ENCODE results near the gene CLCA4. TPM values are rescaled to one million over a fixed set of nuclear protein-coding genes. Genes with fewer than 3 reads are reported as not detected.
A peak's percentile ranks its signal among the peaks of the same experiment; 100 is the strongest.

The CLCA4 gene
- total RNA-seq, 1 experiment from 2014 or later: not detected

DNA sequence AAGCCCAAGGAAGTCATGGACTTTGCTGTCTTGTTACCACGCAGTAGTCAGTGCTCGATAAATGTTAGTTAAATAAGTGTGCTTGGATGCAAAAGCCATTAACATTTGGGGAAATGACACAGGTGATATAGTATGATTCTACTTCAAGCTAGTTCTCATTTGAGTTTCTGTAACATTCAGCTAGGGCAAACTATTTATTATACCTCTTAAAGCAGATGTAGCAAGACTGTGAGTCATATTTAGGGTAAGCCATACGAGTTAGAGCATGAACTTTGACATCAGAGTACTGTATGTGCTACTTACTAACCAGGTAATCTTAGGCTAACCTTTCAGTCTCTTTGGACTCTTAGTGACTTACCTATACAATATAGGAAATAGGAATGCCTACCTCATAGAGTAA lies 21.0 kb downstream of the CLCA4 start:
- no peak overlapping the region for H2AFZ ChIP-seq (ENCODE audit: low read length)
- H3F3A ChIP-seq (ENCODE audit: low read length, unreplicated experiment): no peaks in the 10 kb centered on the region
- H3K36me3 ChIP-seq (ENCODE audit: low read depth, low read length): no peaks in the 10 kb centered on the region
- H4K20me1 ChIP-seq (ENCODE audit: low read length): no peaks in the 10 kb centered on the region
- peaks cover 64% of the 10 kb centered on the region for H3K27me3 ChIP-seq (ENCODE audit: low read length)
- intact Hi-C loops (cut with micrococcal nuclease): no loop called here
- TF ChIP-seq, protein P1, sequence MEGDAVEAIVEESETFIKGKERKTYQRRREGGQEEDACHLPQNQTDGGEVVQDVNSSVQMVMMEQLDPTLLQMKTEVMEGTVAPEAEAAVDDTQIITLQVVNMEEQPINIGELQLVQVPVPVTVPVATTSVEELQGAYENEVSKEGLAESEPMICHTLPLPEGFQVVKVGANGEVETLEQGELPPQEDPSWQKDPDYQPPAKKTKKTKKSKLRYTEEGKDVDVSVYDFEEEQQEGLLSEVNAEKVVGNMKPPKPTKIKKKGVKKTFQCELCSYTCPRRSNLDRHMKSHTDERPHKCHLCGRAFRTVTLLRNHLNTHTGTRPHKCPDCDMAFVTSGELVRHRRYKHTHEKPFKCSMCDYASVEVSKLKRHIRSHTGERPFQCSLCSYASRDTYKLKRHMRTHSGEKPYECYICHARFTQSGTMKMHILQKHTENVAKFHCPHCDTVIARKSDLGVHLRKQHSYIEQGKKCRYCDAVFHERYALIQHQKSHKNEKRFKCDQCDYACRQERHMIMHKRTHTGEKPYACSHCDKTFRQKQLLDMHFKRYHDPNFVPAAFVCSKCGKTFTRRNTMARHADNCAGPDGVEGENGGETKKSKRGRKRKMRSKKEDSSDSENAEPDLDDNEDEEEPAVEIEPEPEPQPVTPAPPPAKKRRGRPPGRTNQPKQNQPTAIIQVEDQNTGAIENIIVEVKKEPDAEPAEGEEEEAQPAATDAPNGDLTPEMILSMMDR (conservative IDR thresholded peaks at IDR 0.05; ENCODE audit: low read depth, low read length): no peak
- TF ChIP-seq EZH2 (IDR thresholded peaks at IDR 0.05; ENCODE audit: low read length, unreplicated experiment): no peak
- no peak for TF ChIP-seq EZH2phosphoT487 (IDR thresholded peaks at IDR 0.05; ENCODE audit: borderline replicate concordance, low read length)
- no peak overlapping the region for H3K4me2 ChIP-seq (ENCODE audit: low read length)
- CTCF ChIA-PET: no interaction called here
- no TSS peak for BruUV-seq (replicated peaks)
- no peak overlapping the region for H3K9ac ChIP-seq (ENCODE audit: low read length)
- ATAC-seq (no peak), DNase-seq (no peak)
- H3K79me2 ChIP-seq (ENCODE audit: low read length): no peaks in the 10 kb centered on the region
- H3K4me1 ChIP-seq (ENCODE audit: insufficient read depth, low read length): no peaks in the 10 kb centered on the region; the same call in 1 of the 2 replicates
- H3K4me3 ChIP-seq (ENCODE audit: low read length): no peak overlapping the region
- no peak overlapping the region for H3K27ac ChIP-seq (ENCODE audit: low read length)
- no peaks in the 10 kb centered on the region for H3K9me3 ChIP-seq (ENCODE audit: low read length)
- no peaks in the 10 kb centered on the region for H3K9me2 ChIP-seq (replicated peaks; ENCODE audit: low read length)
- POLR2A ChIA-PET (ENCODE audit: unreplicated experiment): no interaction called here

DNA sequence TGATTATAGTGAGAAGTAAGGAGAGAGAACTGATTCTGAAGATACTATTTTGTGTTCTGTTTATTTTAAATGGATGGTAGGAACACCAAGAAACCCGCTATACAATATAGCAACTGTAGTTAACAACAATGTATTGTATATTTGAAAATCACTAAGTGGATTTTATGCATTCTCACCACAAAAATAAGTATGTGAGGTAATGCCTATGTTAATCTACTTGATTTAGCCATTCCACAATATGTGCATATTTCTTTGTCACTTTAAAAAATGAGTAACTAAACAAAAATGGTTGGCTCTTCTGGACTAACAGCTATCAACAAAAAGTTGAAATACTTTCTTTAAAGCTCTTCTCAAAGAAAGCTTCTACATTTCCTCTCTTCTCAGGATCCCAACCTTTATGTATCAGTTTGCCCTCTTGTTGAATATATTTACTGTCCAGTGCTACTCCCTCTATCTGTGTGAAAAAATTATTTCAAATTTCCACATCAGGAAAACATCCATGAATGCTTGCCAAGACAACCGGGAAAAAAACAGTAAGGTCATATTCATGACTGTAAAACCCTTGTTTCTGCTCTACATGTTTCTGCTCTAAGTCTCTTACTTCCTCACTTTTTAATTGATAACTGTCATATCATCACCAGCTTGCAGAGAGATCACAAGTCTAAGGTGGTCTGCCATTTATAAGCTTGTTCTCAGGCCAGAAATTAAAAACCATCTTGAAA lies 27.0 kb downstream of the CLCA4 start:
- POLR2A ChIA-PET (ENCODE audit: unreplicated experiment): no interaction called here

DNA sequence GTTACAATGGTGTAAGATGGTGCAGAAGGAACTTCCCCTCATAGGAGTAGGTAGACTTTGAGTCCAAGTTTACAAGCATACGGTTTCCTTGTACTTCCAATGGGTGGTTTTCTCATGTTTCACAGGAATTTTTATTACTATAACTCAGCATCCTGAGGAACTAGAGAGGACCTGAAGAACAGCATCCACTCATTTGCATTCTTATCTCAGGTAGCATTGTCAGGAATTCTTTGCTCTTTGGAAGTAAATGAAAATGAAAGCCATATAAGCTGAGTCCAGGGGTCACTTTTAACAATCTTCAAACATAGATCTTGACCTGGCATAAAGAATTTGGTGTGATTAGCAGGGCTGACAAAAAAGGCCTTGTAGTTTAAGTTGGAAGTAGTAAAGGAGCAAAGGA lies 34.4 kb downstream of the CLCA4 start:
- DNase-seq: peak; percentile 22
- intact Hi-C loops (cut with micrococcal nuclease): no loop called here

More for the DNA sequence above, 27.0 kb downstream of the CLCA4 start:
- DNase-seq: no peak
- H3K36me3 ChIP-seq (ENCODE audit: low read depth, low read length): no peaks in the 10 kb centered on the region
- H4K20me1 ChIP-seq (ENCODE audit: low read length): no peaks in the 10 kb centered on the region
- H2AFZ ChIP-seq (ENCODE audit: low read length): no peak overlapping the region
- no TSS peak for BruUV-seq (replicated peaks)
- H3K9me2 ChIP-seq (replicated peaks; ENCODE audit: low read length): no peaks in the 10 kb centered on the region
- H3K4me3 ChIP-seq (ENCODE audit: low read length): no peak overlapping the region
- H3K79me2 ChIP-seq (ENCODE audit: low read length): no peaks in the 10 kb centered on the region
- no peak overlapping the region for H3K27ac ChIP-seq (ENCODE audit: low read length)
- intact Hi-C loops (cut with micrococcal nuclease): no loop called here
- ATAC-seq: no peak
- H3K9me3 ChIP-seq (ENCODE audit: low read length): no peaks in the 10 kb centered on the region
- no peaks in the 10 kb centered on the region for H3K4me1 ChIP-seq (ENCODE audit: insufficient read depth, low read length)
- TF ChIP-seq, protein P1 (conservative IDR thresholded peaks at IDR 0.05; ENCODE audit: low read depth, low read length): no peak
- TF ChIP-seq EZH2phosphoT487 (IDR thresholded peaks at IDR 0.05; ENCODE audit: borderline replicate concordance, low read length) (no peak), EZH2 (IDR thresholded peaks at IDR 0.05; ENCODE audit: low read length, unreplicated experiment) (no peak)
- H3K4me2 ChIP-seq (ENCODE audit: low read length): no peak overlapping the region
- CTCF ChIA-PET: interaction anchor here (0.8 kb wide), 1 partner anchor 1657 kb away, joined by 4 read pairs; no protein-coding TSS in a partner anchor
- peaks cover 89% of the 10 kb centered on the region for H3K27me3 ChIP-seq (ENCODE audit: low read length)
- H3K9ac ChIP-seq (ENCODE audit: low read length): no peak overlapping the region
- H3F3A ChIP-seq (ENCODE audit: low read length, unreplicated experiment): no peaks in the 10 kb centered on the region

More for the DNA sequence above, 34.4 kb downstream of the CLCA4 start:
- Histone ChIP-seq H4K20me1 (ENCODE audit: low read length) (no peaks in the 10 kb centered on the region), H3K9ac (ENCODE audit: low read length) (no peak overlapping the region), H3K79me2 (ENCODE audit: low read length) (no peaks in the 10 kb centered on the region), H3K27ac (ENCODE audit: low read length) (no peak overlapping the region), H3K9me3 (ENCODE audit: low read length) (no peaks in the 10 kb centered on the region), H3F3A (ENCODE audit: low read length, unreplicated experiment) (no peaks in the 10 kb centered on the region), H3K36me3 (ENCODE audit: low read depth, low read length) (no peaks in the 10 kb centered on the region), H3K9me2 (replicated peaks; ENCODE audit: low read length) (no peaks in the 10 kb centered on the region), H3K4me3 (ENCODE audit: low read length) (no peak overlapping the region), H3K4me2 (ENCODE audit: low read length) (no peak overlapping the region), H2AFZ (ENCODE audit: low read length) (no peak overlapping the region), H3K27me3 (ENCODE audit: low read length) (peaks cover 45% of the 10 kb centered on the region), H3K4me1 (ENCODE audit: insufficient read depth, low read length) (no peaks in the 10 kb centered on the region)
- no TSS peak for BruUV-seq (replicated peaks)
- no peak for TF ChIP-seq EZH2phosphoT487 (IDR thresholded peaks at IDR 0.05; ENCODE audit: borderline replicate concordance, low read length)
- TF ChIP-seq, protein P1 (conservative IDR thresholded peaks at IDR 0.05; ENCODE audit: low read depth, low read length): no peak
- TF ChIP-seq EZH2 (IDR thresholded peaks at IDR 0.05; ENCODE audit: low read length, unreplicated experiment): no peak
- CTCF ChIA-PET: no interaction called here
- POLR2A ChIA-PET (ENCODE audit: unreplicated experiment): no interaction called here
- ATAC-seq: no peak
